Keratinocyte (primary cell): ENCODE results near the gene VAV1. TPM values are rescaled to one million over a fixed set of nuclear protein-coding genes. Genes with fewer than 3 reads are reported as not detected.
"Not testable (repeated sequence)": the region's sequence is repeated elsewhere in the genome, so short reads cannot be mapped to it uniquely, and the experiment has no call there.

ENCODE experiments used
- DNase-seq: peaks from one replicate; pipeline ENCODE4 v3.0.0-alpha.2; 2011; ENCODE audit warnings: low read depth, missing footprints, low spot score
- FAIRE-seq: peaks from 2 replicates; lab custom pipeline; 2011; peaks lifted over from hg19 to GRCh38; lab: Jason Lieb, UNC
- H2AFZ ChIP-seq: 2 replicates; pipeline ENCODE4 v1.6.0; 2012; ENCODE audit warnings: low read length, control low read depth, inconsistent platforms; ENCODE audit not compliant: control insufficient read depth
- H3K27ac ChIP-seq: 2 replicates; pipeline ENCODE4 v1.5.1; 2011; ENCODE audit warnings: low read length; ENCODE audit not compliant: control insufficient read depth, insufficient read depth
- H3K27me3 ChIP-seq: 3 replicates; pipeline ENCODE4 v1.6.0; 2011; ENCODE audit warnings: low read length; ENCODE audit not compliant: control insufficient read depth, insufficient read depth; ENCODE audit errors: extremely low read depth
- H3K36me3 ChIP-seq, 2 experiments: 2 replicates in 1 of 2; 3 replicates in 1 of 2; pipeline ENCODE4 v1.5.1; 2011; ENCODE audit warnings: low read length in 2 of 2, mild to moderate bottlenecking in 1 of 2; ENCODE audit not compliant: control insufficient read depth in 2 of 2, insufficient read depth in 2 of 2; ENCODE audit errors: extremely low read depth in 1 of 2
- H3K4me1 ChIP-seq: 3 replicates; pipeline ENCODE4 v1.5.1; 2011; ENCODE audit warnings: low read length; ENCODE audit not compliant: control insufficient read depth, insufficient read depth; ENCODE audit errors: extremely low read depth
- H3K4me2 ChIP-seq: 3 replicates; pipeline ENCODE4 v1.6.0; 2011; ENCODE audit warnings: low read depth, low read length; ENCODE audit not compliant: control insufficient read depth, insufficient read depth; ENCODE audit errors: extremely low read depth
- H3K4me3 ChIP-seq, 3 experiments: fragments of 200-600 bp in 1 of 3; sonication (generic) in 1 of 3; 2 replicates in 2 of 3; 3 replicates in 1 of 3; pipeline ENCODE4 v1.5.1; 2011 to 2016; ENCODE audit warnings: low read length in 3 of 3, mild to moderate bottlenecking in 3 of 3, control low read depth in 2 of 3, inconsistent platforms in 1 of 3, low read depth in 1 of 3, mixed read lengths in 1 of 3, mixed run types in 1 of 3, moderate library complexity in 1 of 3; ENCODE audit not compliant: control insufficient read depth in 2 of 3, insufficient read depth in 2 of 3; ENCODE audit errors: extremely low read depth in 1 of 3
- H3K79me2 ChIP-seq: 2 replicates; pipeline ENCODE4 v1.6.0; 2012; ENCODE audit warnings: low read length; ENCODE audit not compliant: control insufficient read depth, insufficient read depth
- H3K9ac ChIP-seq: 3 replicates; pipeline ENCODE4 v1.6.0; 2011; ENCODE audit warnings: low read length; ENCODE audit not compliant: control insufficient read depth, insufficient read depth; ENCODE audit errors: extremely low read depth
- H3K9me1 ChIP-seq: 3 replicates; pipeline ENCODE4 v1.6.0; 2011; ENCODE audit warnings: low read length; ENCODE audit not compliant: control insufficient read depth, insufficient read depth; ENCODE audit errors: extremely low read depth
- H3K9me3 ChIP-seq: 2 replicates; pipeline ENCODE4 v1.5.1; 2012; ENCODE audit warnings: low read depth, low read length; ENCODE audit not compliant: control insufficient read depth
- H4K20me1 ChIP-seq: 3 replicates; pipeline ENCODE4 v1.6.0; 2011; ENCODE audit warnings: low read length; ENCODE audit not compliant: control insufficient read depth, insufficient read depth; ENCODE audit errors: extremely low read depth
- EZH2 ChIP-seq: IDR thresholded peaks from one replicate; pipeline ENCODE4 v1.6.1; 2012; ENCODE audit warnings: inconsistent platforms, mild to moderate bottlenecking, low read length, moderate library complexity
- dilution Hi-C: fragments of 300-500 bp; cut with MboI; formaldehyde crosslinking; loops from one replicate; pipeline ENCODE4 v1.7.0; 2020; ENCODE audit warnings: low sequenced_read_pairs; ENCODE audit not compliant: extremely low pct_ligation_motif_present
- polyA plus RNA-seq, 5 experiments: library from polyadenylated mRNA; depleted of rRNA in 3 of 5; stranded (reverse) in 3 of 5; stranded (forward) in 1 of 5; unstranded in 1 of 5; fragments of >200 nt; gene quantifications; 1 replicate in 1 of 5; 2 replicates in 3 of 5; 3 replicates in 1 of 5; pipeline versions ENCODE4 v1.2.1 to v1.2.3, GENCODE V29; 2011 to 2012; ENCODE audit warnings: missing spikeins in 2 of 5, low read depth in 1 of 5, low replicate concordance in 1 of 5
- TF ChIP-seq, protein P1 (sequence below), 3 experiments: IDR thresholded peaks in 1 of 3; conservative IDR thresholded peaks in 1 of 3; optimal IDR thresholded peaks in 1 of 3; 2 replicates in 2 of 3; 3 replicates in 1 of 3; pipeline versions ENCODE3 to v1.5.1; 2011; ENCODE audit warnings: low read length in 3 of 3, mild to moderate bottlenecking in 3 of 3, moderate library complexity in 2 of 3, control low read depth in 1 of 3, inconsistent platforms in 1 of 3; ENCODE audit not compliant: insufficient read depth in 2 of 3; ENCODE audit errors: extremely low read depth in 1 of 3

The VAV1 gene
- polyA plus RNA-seq, 1 donor (not counting 4 experiments of a cell fraction or from before 2014, with no cell fraction given): 0.42 TPM

DNA sequence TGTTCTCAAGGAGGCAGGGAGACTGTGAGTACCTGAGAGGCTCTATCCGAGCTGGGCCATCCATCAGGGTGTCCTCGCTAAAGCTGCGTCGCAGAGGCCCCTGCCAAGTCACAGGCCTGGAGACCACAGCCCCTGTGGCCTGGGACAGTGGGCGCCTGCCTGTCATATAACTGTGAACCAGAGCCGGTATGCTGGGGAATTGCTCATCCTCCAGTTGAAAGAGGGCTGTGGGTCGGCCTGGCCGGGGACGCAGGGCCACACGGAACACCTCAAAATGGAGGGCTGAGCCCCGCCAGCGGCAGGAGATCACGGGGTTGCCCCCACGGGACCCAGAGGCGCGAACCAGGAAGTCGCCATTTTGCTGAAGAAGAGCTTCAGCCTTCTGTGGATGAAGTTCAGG is 11.9 kb upstream of the VAV1 start:
- dilution Hi-C loops: no loop called here
- H3K36me3 ChIP-seq: peaks cover 34 to 54% of the 10 kb centered on the region in 2 experiments

DNA sequence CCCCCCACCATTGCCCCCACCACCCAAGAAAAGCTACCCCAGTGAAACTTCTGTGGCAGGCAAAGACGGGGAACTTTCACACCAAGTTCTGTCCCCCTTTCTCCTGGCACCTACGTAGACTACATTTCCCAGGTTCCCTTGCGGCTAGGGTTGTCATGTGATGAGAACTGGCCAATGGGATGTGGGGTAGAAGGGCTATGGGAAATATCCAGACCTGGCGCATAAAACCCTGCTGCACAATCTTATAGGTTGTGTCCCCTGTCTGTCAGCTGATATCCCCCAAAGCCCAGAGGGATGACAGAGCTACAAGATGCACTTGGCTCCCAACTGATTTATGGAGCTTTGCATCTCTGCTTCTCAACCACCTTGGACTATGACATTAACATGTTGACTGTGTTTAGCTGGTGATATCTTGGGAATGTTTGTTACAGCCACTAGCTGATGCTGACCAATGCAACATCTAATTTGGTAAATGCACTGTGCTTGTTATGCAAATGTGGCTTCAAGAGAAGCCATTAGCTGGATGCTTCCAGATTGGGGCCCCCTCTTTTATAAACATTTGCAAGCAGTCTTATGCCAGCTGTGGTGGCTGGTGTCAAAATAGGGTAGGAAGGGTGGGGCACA is 11.3 kb upstream of the VAV1 start:
- Histone ChIP-seq H3K4me1 (peaks cover 16% of the 10 kb centered on the region), H3K27ac (no peak overlapping the region), H3K9me1 (no peaks in the 10 kb centered on the region), H2AFZ (no peak overlapping the region), H3K4me2 (no peak overlapping the region), H3K27me3 (no peaks in the 10 kb centered on the region), H3K4me3 (no peak overlapping the region), H3K79me2 (peaks cover 47% of the 10 kb centered on the region), H3K9me3 (no peaks in the 10 kb centered on the region), H3K9ac (no peak overlapping the region), H3K36me3 (peaks cover 32 to 54% of the 10 kb centered on the region in 2 experiments), H4K20me1 (peaks cover 9% of the 10 kb centered on the region)
- dilution Hi-C loops: no loop called here
- FAIRE-seq (no peak), DNase-seq (no peak)
- TF ChIP-seq EZH2: no peak
- TF ChIP-seq, protein P1, sequence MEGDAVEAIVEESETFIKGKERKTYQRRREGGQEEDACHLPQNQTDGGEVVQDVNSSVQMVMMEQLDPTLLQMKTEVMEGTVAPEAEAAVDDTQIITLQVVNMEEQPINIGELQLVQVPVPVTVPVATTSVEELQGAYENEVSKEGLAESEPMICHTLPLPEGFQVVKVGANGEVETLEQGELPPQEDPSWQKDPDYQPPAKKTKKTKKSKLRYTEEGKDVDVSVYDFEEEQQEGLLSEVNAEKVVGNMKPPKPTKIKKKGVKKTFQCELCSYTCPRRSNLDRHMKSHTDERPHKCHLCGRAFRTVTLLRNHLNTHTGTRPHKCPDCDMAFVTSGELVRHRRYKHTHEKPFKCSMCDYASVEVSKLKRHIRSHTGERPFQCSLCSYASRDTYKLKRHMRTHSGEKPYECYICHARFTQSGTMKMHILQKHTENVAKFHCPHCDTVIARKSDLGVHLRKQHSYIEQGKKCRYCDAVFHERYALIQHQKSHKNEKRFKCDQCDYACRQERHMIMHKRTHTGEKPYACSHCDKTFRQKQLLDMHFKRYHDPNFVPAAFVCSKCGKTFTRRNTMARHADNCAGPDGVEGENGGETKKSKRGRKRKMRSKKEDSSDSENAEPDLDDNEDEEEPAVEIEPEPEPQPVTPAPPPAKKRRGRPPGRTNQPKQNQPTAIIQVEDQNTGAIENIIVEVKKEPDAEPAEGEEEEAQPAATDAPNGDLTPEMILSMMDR (optimal IDR thresholded peaks at IDR 0.05 in 1 of 3, IDR thresholded peaks at IDR 0.05 in 1 of 3, conservative IDR thresholded peaks at IDR 0.05 in 1 of 3; ENCODE audit: extremely low read depth in 1 of 3, insufficient read depth in 2 of 3, low read length in 3 of 3): no peak

More for the DNA sequence above, 11.9 kb upstream of the VAV1 start:
- H3K27ac ChIP-seq: no peak overlapping the region
- peaks cover 9% of the 10 kb centered on the region for H4K20me1 ChIP-seq
- peaks cover 45% of the 10 kb centered on the region for H3K79me2 ChIP-seq
- H3K4me1 ChIP-seq: peaks cover 12% of the 10 kb centered on the region
- no peaks in the 10 kb centered on the region for H3K9me3 ChIP-seq
- no peak overlapping the region for H3K9ac ChIP-seq
- TF ChIP-seq, protein P1 (optimal IDR thresholded peaks at IDR 0.05 in 1 of 3, IDR thresholded peaks at IDR 0.05 in 1 of 3, conservative IDR thresholded peaks at IDR 0.05 in 1 of 3; ENCODE audit: extremely low read depth in 1 of 3, insufficient read depth in 2 of 3, low read length in 3 of 3): no peak
- no peak for TF ChIP-seq EZH2
- no peak overlapping the region for H3K4me2 ChIP-seq
- H3K4me3 ChIP-seq: no peak overlapping the region
- no peaks in the 10 kb centered on the region for H3K9me1 ChIP-seq
- no peaks in the 10 kb centered on the region for H3K27me3 ChIP-seq
- DNase-seq (no peak), FAIRE-seq (no peak)
- no peak overlapping the region for H2AFZ ChIP-seq

DNA sequence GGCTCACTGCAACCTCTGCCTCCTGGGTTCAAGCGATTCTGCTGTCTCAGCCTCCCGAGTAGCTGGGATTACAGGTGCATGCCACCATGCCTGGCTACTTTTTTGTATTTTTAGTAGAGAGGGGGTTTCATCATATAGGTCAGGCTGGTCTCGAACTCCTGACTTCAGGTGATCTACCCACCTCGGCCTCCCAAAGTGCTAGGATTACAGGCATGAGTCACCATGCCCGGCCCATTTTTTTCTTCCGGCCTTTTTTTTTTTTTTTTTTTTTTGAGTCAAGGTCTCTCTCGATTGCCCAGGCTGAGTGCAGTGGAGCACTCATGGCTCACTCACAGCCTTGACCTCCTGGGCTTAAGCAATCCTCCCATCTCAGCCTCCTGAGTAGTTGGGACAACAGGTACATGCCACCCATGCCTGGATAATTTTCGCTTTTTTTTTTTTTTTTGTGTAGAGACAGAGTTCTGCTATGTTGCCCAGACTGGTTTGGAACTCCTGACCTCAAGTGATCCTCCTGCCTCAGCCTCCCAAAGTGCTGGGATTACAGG is 10.2 kb upstream of the VAV1 start:
- Histone ChIP-seq H3K4me1 (peaks cover 16% of the 10 kb centered on the region), H3K79me2 (peaks cover 51% of the 10 kb centered on the region), H3K36me3 (peaks cover 32 to 49% of the 10 kb centered on the region in 2 experiments)
- H4K20me1 ChIP-seq, H3K9me1 ChIP-seq, FAIRE-seq, H2AFZ ChIP-seq, H3K27ac ChIP-seq, DNase-seq, H3K4me2 ChIP-seq, H3K9me3 ChIP-seq, dilution Hi-C loops, H3K27me3 ChIP-seq, H3K9ac ChIP-seq, H3K4me3 ChIP-seq: not testable (repeated sequence)
